Spleen (tissue), 7 donors: Measurements from ENCODE around the gene PPP1R1B.

Experiments used
- POLR2A ChIP-seq, 3 donors: fragments of 450-650 bp; IDR thresholded peaks; one replicate each; pipeline ENCODE4 v1.5.1; 2017; ENCODE audit warnings: antibody characterized with exemption in 3 of 3, mild to moderate bottlenecking in 1 of 3
- POLR2AphosphoS5 ChIP-seq, 3 donors: sonication (generic); formaldehyde crosslinking; IDR thresholded peaks; one replicate each; pipeline ENCODE4 v1.5.1; 2017; ENCODE audit warnings: antibody characterized with exemption in 3 of 3
- TF ChIP-seq, protein P1 (sequence below), 11 experiments: fragments of 200-600 bp in 7 of 11; fragments of 450-650 bp in 4 of 11; sonication (generic) in 4 of 11; IDR thresholded peaks in 8 of 11; conservative IDR thresholded peaks in 3 of 11; 1 replicate in 7 of 11; 2 replicates in 4 of 11; pipeline versions ENCODE4 v1.4.0 to v1.8.0; 2016 to 2021; ENCODE audit warnings: antibody characterized with exemption in 11 of 11, inconsistent platforms in 4 of 11, mild to moderate bottlenecking in 1 of 11
- donor health status: DM: no; HTN: no; CAD: no; lungs with moderate emphysema.
- donor health status: DM: no; HTN: no; CAD: no.
- donor health status: DM: no; HTN: no; CAD: no.

- TF ChIP-seq POLR2A (IDR thresholded peaks at IDR 0.05) (no peak), POLR2AphosphoS5 (IDR thresholded peaks at IDR 0.05) (no peak)
- TF ChIP-seq, protein P1, sequence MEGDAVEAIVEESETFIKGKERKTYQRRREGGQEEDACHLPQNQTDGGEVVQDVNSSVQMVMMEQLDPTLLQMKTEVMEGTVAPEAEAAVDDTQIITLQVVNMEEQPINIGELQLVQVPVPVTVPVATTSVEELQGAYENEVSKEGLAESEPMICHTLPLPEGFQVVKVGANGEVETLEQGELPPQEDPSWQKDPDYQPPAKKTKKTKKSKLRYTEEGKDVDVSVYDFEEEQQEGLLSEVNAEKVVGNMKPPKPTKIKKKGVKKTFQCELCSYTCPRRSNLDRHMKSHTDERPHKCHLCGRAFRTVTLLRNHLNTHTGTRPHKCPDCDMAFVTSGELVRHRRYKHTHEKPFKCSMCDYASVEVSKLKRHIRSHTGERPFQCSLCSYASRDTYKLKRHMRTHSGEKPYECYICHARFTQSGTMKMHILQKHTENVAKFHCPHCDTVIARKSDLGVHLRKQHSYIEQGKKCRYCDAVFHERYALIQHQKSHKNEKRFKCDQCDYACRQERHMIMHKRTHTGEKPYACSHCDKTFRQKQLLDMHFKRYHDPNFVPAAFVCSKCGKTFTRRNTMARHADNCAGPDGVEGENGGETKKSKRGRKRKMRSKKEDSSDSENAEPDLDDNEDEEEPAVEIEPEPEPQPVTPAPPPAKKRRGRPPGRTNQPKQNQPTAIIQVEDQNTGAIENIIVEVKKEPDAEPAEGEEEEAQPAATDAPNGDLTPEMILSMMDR (IDR thresholded peaks at IDR 0.05 in 8 of 11, conservative IDR thresholded peaks at IDR 0.05 in 3 of 11), result no peak
Observed at GRCh38 chr17:39617100-39617445, 9.7 kb upstream of the PPP1R1B start.
